Measurements from ENCODE around the gene KDM8. TPM values are rescaled to one million over a fixed set of nuclear protein-coding genes. Genes with fewer than 3 reads are reported as not detected.
A peak's percentile ranks its signal among the peaks of the same experiment; 100 is the strongest.

KDM8 gene
- total RNA-seq, 1 donor from 2014 or later, result 9.6 TPM

- peaks cover 28% of the 10 kb centered on the region for H3K4me1 Mint-ChIP-seq (ENCODE audit: low read depth, unreplicated experiment)
- H3K27me3 Mint-ChIP-seq (ENCODE audit: unreplicated experiment), result peaks cover 5% of the 10 kb centered on the region
- H3K27ac Mint-ChIP-seq (ENCODE audit: unreplicated experiment), result no peak overlapping the region
- no peaks in the 10 kb centered on the region for H3K36me3 Mint-ChIP-seq (ENCODE audit: unreplicated experiment)
- H3K4me3 Mint-ChIP-seq (ENCODE audit: unreplicated experiment), result no peak overlapping the region
- TF ChIP-seq CTCF (IDR thresholded peaks at IDR 0.05; ENCODE audit: partially characterized antibody, unreplicated experiment), result no peak
- no peak for DNase-seq
- peaks cover 9% of the 10 kb centered on the region for H3K9me3 Mint-ChIP-seq (ENCODE audit: unreplicated experiment)
Measured at GRCh38 chr16:27241658-27242057, 38.3 kb downstream of the KDM8 start.

- no peak overlapping the region for H3K27ac Mint-ChIP-seq (ENCODE audit: unreplicated experiment)
- no peak overlapping the region for H3K4me3 Mint-ChIP-seq (ENCODE audit: unreplicated experiment)
- H3K27me3 Mint-ChIP-seq (ENCODE audit: unreplicated experiment), result peaks cover 5% of the 10 kb centered on the region
- H3K9me3 Mint-ChIP-seq (ENCODE audit: unreplicated experiment), result peaks cover 9% of the 10 kb centered on the region
- peaks cover 20% of the 10 kb centered on the region for H3K4me1 Mint-ChIP-seq (ENCODE audit: low read depth, unreplicated experiment)
- no peak for TF ChIP-seq CTCF (IDR thresholded peaks at IDR 0.05; ENCODE audit: partially characterized antibody, unreplicated experiment)
- H3K36me3 Mint-ChIP-seq (ENCODE audit: unreplicated experiment), result no peaks in the 10 kb centered on the region
- no peak for DNase-seq
Measured at GRCh38 chr16:27242398-27242797, 39.1 kb downstream of the KDM8 start.

- H3K27me3 Mint-ChIP-seq (ENCODE audit: unreplicated experiment), result peaks cover 3% of the 10 kb centered on the region
- DNase-seq, result no peak
- no peaks in the 10 kb centered on the region for H3K36me3 Mint-ChIP-seq (ENCODE audit: unreplicated experiment)
- peaks cover 14% of the 10 kb centered on the region for H3K4me1 Mint-ChIP-seq (ENCODE audit: low read depth, unreplicated experiment)
- TF ChIP-seq CTCF (IDR thresholded peaks at IDR 0.05; ENCODE audit: partially characterized antibody, unreplicated experiment), result no peak
- peak overlapping the region; percentile 8 for H3K27ac Mint-ChIP-seq (ENCODE audit: unreplicated experiment)
- H3K9me3 Mint-ChIP-seq (ENCODE audit: unreplicated experiment), result peaks cover 6% of the 10 kb centered on the region
- no peak overlapping the region for H3K4me3 Mint-ChIP-seq (ENCODE audit: unreplicated experiment)
Measured at GRCh38 chr16:27242868-27243590, 39.7 kb downstream of the KDM8 start.

GRCh38 chr16:27243725-27244362 is 40.5 kb downstream of the KDM8 start:
- no peak for DNase-seq
- Mint-ChIP-seq H3K4me3 (ENCODE audit: unreplicated experiment) (no peak overlapping the region), H3K36me3 (ENCODE audit: unreplicated experiment) (no peaks in the 10 kb centered on the region), H3K27me3 (ENCODE audit: unreplicated experiment) (peaks cover 3% of the 10 kb centered on the region), H3K4me1 (ENCODE audit: low read depth, unreplicated experiment) (peaks cover 8% of the 10 kb centered on the region), H3K9me3 (ENCODE audit: unreplicated experiment) (peaks cover 2% of the 10 kb centered on the region), H3K27ac (ENCODE audit: unreplicated experiment) (no peak overlapping the region)
- no peak for TF ChIP-seq CTCF (IDR thresholded peaks at IDR 0.05; ENCODE audit: partially characterized antibody, unreplicated experiment)

GRCh38 chr16:27244363-27244755 is 41.0 kb downstream of the KDM8 start:
- Mint-ChIP-seq H3K9me3 (ENCODE audit: unreplicated experiment) (peaks cover 1% of the 10 kb centered on the region), H3K4me1 (ENCODE audit: low read depth, unreplicated experiment) (peaks cover 8% of the 10 kb centered on the region), H3K27ac (ENCODE audit: unreplicated experiment) (no peak overlapping the region), H3K36me3 (ENCODE audit: unreplicated experiment) (no peaks in the 10 kb centered on the region), H3K4me3 (ENCODE audit: unreplicated experiment) (no peak overlapping the region), H3K27me3 (ENCODE audit: unreplicated experiment) (peaks cover 3% of the 10 kb centered on the region)
- TF ChIP-seq CTCF (IDR thresholded peaks at IDR 0.05; ENCODE audit: partially characterized antibody, unreplicated experiment), result no peak
- DNase-seq, result no peak

All from glutamatergic neuron (in vitro differentiated cells).